OCI-LY1 (cell line): ENCODE measurements around the gene IGF1.

Source experiments
- H2AFZ ChIP-seq: fragments of 200-600 bp; sonication (generic), shearing (Covaris generic); 2 replicates; pipeline ENCODE4 v1.6.0; 2014; ENCODE audit warnings: antibody characterized with exemption, mild to moderate bottlenecking, low read length
- H3F3A ChIP-seq: fragments of 200-600 bp; sonication (generic), shearing (Covaris generic); 2 replicates; pipeline ENCODE4 v1.6.0; 2014; ENCODE audit warnings: mild to moderate bottlenecking, antibody characterized with exemption, low read length, moderate library complexity; ENCODE audit not compliant: insufficient read depth
- H3K27ac ChIP-seq: fragments of 200-600 bp; sonication (generic); 2 replicates; pipeline ENCODE4 v1.5.1; 2014; ENCODE audit warnings: low read length, mixed run types, mild to moderate bottlenecking, low read depth; ENCODE audit not compliant: poor library complexity, severe bottlenecking
- H3K27me3 ChIP-seq: fragments of 200-600 bp; sonication (generic); 2 replicates; pipeline ENCODE4 v1.6.0; 2014; ENCODE audit warnings: antibody characterized with exemption, mild to moderate bottlenecking, low read length, moderate library complexity; ENCODE audit not compliant: insufficient read depth
- H3K36me3 ChIP-seq: fragments of 200-600 bp; sonication (generic); 2 replicates; pipeline ENCODE4 v1.6.1; 2014; ENCODE audit warnings: mild to moderate bottlenecking, antibody characterized with exemption, low read length, moderate library complexity, mixed read lengths; ENCODE audit not compliant: insufficient read depth
- H3K4me1 ChIP-seq: fragments of 200-600 bp; sonication (generic); 2 replicates; pipeline ENCODE4 v1.5.1; 2014; ENCODE audit warnings: mild to moderate bottlenecking, low read length, moderate library complexity; ENCODE audit not compliant: insufficient read depth, severe bottlenecking
- H3K4me2 ChIP-seq: fragments of 200-600 bp; sonication (generic), shearing (Covaris generic); 2 replicates; pipeline ENCODE4 v1.6.1; 2014; ENCODE audit warnings: low read length
- H3K4me3 ChIP-seq: fragments of 200-600 bp; sonication (generic); 2 replicates; pipeline ENCODE4 v1.5.1; 2014; ENCODE audit warnings: low read length, low read depth, mild to moderate bottlenecking, mixed read lengths; ENCODE audit not compliant: poor library complexity, severe bottlenecking
- H3K79me2 ChIP-seq: fragments of 200-600 bp; shearing (Covaris generic); 2 replicates; pipeline ENCODE4 v1.6.1; 2016; ENCODE audit warnings: mixed run types, low read length, mixed read lengths; ENCODE audit not compliant: insufficient read depth
- H3K9ac ChIP-seq: fragments of 200-600 bp; sonication (generic), shearing (Covaris generic); 2 replicates; pipeline ENCODE4 v1.6.1; 2014; ENCODE audit warnings: mild to moderate bottlenecking, low read length, mixed read lengths
- H3K9me2 ChIP-seq: fragments of 200-600 bp; sonication (generic), shearing (Covaris generic); 2 replicates; pipeline ENCODE4 v1.6.1; 2014; ENCODE audit warnings: low read depth, mild to moderate bottlenecking, low read length, mixed read lengths
- H3K9me3 ChIP-seq: fragments of 200-600 bp; shearing (Covaris generic); 2 replicates; pipeline ENCODE4 v1.6.1; 2014; ENCODE audit warnings: low read length, mixed read lengths
- H4K20me1 ChIP-seq: fragments of 200-600 bp; sonication (generic), shearing (Covaris generic); 2 replicates; pipeline ENCODE4 v1.6.0; 2016; ENCODE audit warnings: mild to moderate bottlenecking, low read length; ENCODE audit not compliant: insufficient read depth
- CTCF ChIP-seq: fragments of 200-600 bp; sonication (generic), shearing (Covaris generic); IDR thresholded peaks from 2 replicates; pipeline ENCODE4 v1.5.1; 2017; ENCODE audit warnings: mild to moderate bottlenecking, antibody characterized with exemption, low read length, moderate library complexity, mixed read lengths
- EZH2 ChIP-seq: fragments of 200-600 bp; sonication (generic), shearing (Covaris generic); IDR thresholded peaks from 2 replicates; pipeline ENCODE4 v1.8.0; 2017; ENCODE audit warnings: borderline replicate concordance, mixed run types, mild to moderate bottlenecking, antibody characterized with exemption, low read length, moderate library complexity, mixed read lengths

The IGF1 gene

GRCh38 chr12:102426599-102427542 lies 53.5 kb downstream of the IGF1 start:
- H3K9me2 ChIP-seq = no peaks in the 10 kb centered on the region
- no peaks in the 10 kb centered on the region for H3K4me1 ChIP-seq
- no peak overlapping the region for H2AFZ ChIP-seq
- H4K20me1 ChIP-seq = no peaks in the 10 kb centered on the region
- no peaks in the 10 kb centered on the region for H3K27me3 ChIP-seq
- H3K4me3 ChIP-seq = no peak overlapping the region
- TF ChIP-seq EZH2 = no peak
- no peak for TF ChIP-seq CTCF
- no peaks in the 10 kb centered on the region for H3K36me3 ChIP-seq
- H3K27ac ChIP-seq = no peak overlapping the region
- no peak overlapping the region for H3K4me2 ChIP-seq
- no peaks in the 10 kb centered on the region for H3K79me2 ChIP-seq
- H3K9ac ChIP-seq = no peak overlapping the region
- H3K9me3 ChIP-seq = no peaks in the 10 kb centered on the region
- no peaks in the 10 kb centered on the region for H3F3A ChIP-seq

GRCh38 chr12:102425109-102426039 lies 55.0 kb downstream of the IGF1 start:
- Histone ChIP-seq H3K9ac (no peak overlapping the region), H3K79me2 (no peaks in the 10 kb centered on the region), H3K27me3 (no peaks in the 10 kb centered on the region), H3K27ac (no peak overlapping the region), H3K4me1 (no peaks in the 10 kb centered on the region), H3K4me2 (no peak overlapping the region), H3K4me3 (no peak overlapping the region), H4K20me1 (no peaks in the 10 kb centered on the region), H2AFZ (no peak overlapping the region), H3K36me3 (no peaks in the 10 kb centered on the region), H3K9me2 (no peaks in the 10 kb centered on the region), H3K9me3 (no peaks in the 10 kb centered on the region), H3F3A (no peaks in the 10 kb centered on the region)
- no peak for TF ChIP-seq EZH2
- TF ChIP-seq CTCF = no peak

- no peaks in the 10 kb centered on the region for H3K4me1 ChIP-seq
- H3K9me2 ChIP-seq = no peaks in the 10 kb centered on the region
- H3K36me3 ChIP-seq = no peaks in the 10 kb centered on the region
- no peak overlapping the region for H3K9ac ChIP-seq
- no peak overlapping the region for H3K27ac ChIP-seq
- H3K9me3 ChIP-seq = no peaks in the 10 kb centered on the region
- no peak overlapping the region for H2AFZ ChIP-seq
- no peaks in the 10 kb centered on the region for H3F3A ChIP-seq
- no peak overlapping the region for H3K4me3 ChIP-seq
- no peaks in the 10 kb centered on the region for H3K27me3 ChIP-seq
- no peak for TF ChIP-seq EZH2
- TF ChIP-seq CTCF = no peak
- H3K4me2 ChIP-seq = no peak overlapping the region
- H3K79me2 ChIP-seq = no peaks in the 10 kb centered on the region
- no peaks in the 10 kb centered on the region for H4K20me1 ChIP-seq
Measured at GRCh38 chr12:102423462-102423861, 56.9 kb downstream of the IGF1 start.
